Endothelial cell of umbilical vein (primary cell): ENCODE measurements around the gene PDE11A. TPM values are rescaled to one million over a fixed set of nuclear protein-coding genes. Genes with fewer than 3 reads are reported as not detected.

ENCODE experiments used
- BruUV-seq: library from RNA; stranded (reverse); fragments of 400-500 nt; replicated peaks from 2 replicates; lab custom pipeline; 2021; lab: Mats Ljungman, UMichigan
- CTCF ChIA-PET: fragments of 300-600, 350-600 bp; sonication (Branson Sonifier 250); formaldehyde crosslinking; loops from one replicate; lab custom pipeline; 2021; ENCODE audit warnings: antibody characterized with exemption, inconsistent platforms; lab: Charles Lee
- POLR2A ChIA-PET: fragments of 300-600, 350-600 bp; sonication (Branson Sonifier 250); formaldehyde crosslinking; loops from one replicate; lab custom pipeline; 2021; ENCODE audit warnings: antibody characterized with exemption, inconsistent platforms; lab: Charles Lee
- DNase-seq: peaks from one replicate; pipeline ENCODE4 v3.0.0-alpha.2; 2011; ENCODE audit warnings: low read depth, low spot score
- FAIRE-seq: peaks from 2 replicates; lab custom pipeline; 2011; peaks lifted over from hg19 to GRCh38; lab: Jason Lieb, UNC
- H2AFZ ChIP-seq: 2 replicates; pipeline ENCODE4 v1.6.0; 2012; ENCODE audit warnings: low read depth, low read length, control low read depth, inconsistent platforms
- H3K27ac ChIP-seq: 2 replicates; pipeline ENCODE4 v1.5.1; 2011; ENCODE audit warnings: low read depth, mild to moderate bottlenecking, control low read depth, low read length, moderate library complexity; ENCODE audit not compliant: insufficient read depth
- H3K27me3 ChIP-seq, 2 experiments: 2 replicates each; pipeline versions ENCODE4 v1.6.0 to v1.6.1; 2011; ENCODE audit warnings: low read length in 2 of 2, mixed read lengths in 1 of 2; ENCODE audit not compliant: control insufficient read depth in 2 of 2, insufficient read depth in 2 of 2
- H3K36me3 ChIP-seq, 2 experiments: 2 replicates in 1 of 2; 3 replicates in 1 of 2; pipeline ENCODE4 v1.5.1; 2011; ENCODE audit warnings: low read length in 2 of 2, mild to moderate bottlenecking in 1 of 2, moderate library complexity in 1 of 2; ENCODE audit not compliant: control insufficient read depth in 2 of 2, insufficient read depth in 2 of 2; ENCODE audit errors: extremely low read depth in 1 of 2
- H3K4me1 ChIP-seq: 3 replicates; pipeline ENCODE4 v1.5.1; 2011; ENCODE audit warnings: mild to moderate bottlenecking, low read length; ENCODE audit not compliant: control insufficient read depth, insufficient read depth; ENCODE audit errors: extremely low read depth
- H3K4me2 ChIP-seq: 2 replicates; pipeline ENCODE4 v1.6.1; 2011; ENCODE audit warnings: low read length, control low read depth, mixed read lengths; ENCODE audit not compliant: insufficient read depth
- H3K4me3 ChIP-seq, 3 experiments: fragments of 200-600 bp in 1 of 3; sonication (generic), shearing (Covaris generic) in 1 of 3; replicated peaks in 1 of 3; 2 replicates each; pipeline ENCODE4 v1.5.1; 2011 to 2016; ENCODE audit warnings: control low read depth in 3 of 3, low read length in 3 of 3, mild to moderate bottlenecking in 2 of 3, inconsistent platforms in 1 of 3, low read depth in 1 of 3, moderate library complexity in 1 of 3; ENCODE audit not compliant: insufficient read depth in 1 of 3
- H3K79me2 ChIP-seq: 2 replicates; pipeline ENCODE4 v1.6.0; 2012; ENCODE audit warnings: low read length, inconsistent platforms; ENCODE audit not compliant: control insufficient read depth, insufficient read depth
- H3K9ac ChIP-seq: replicated peaks from 2 replicates; pipeline ENCODE3; 2011; ENCODE audit warnings: low read length, control low read depth; ENCODE audit not compliant: insufficient read depth; ENCODE audit errors: extremely low read depth
- H3K9me1 ChIP-seq: replicated peaks from 3 replicates; pipeline ENCODE4 v1.6.0; 2011; ENCODE audit warnings: mild to moderate bottlenecking, low read length; ENCODE audit not compliant: control insufficient read depth, insufficient read depth; ENCODE audit errors: extremely low read depth
- H3K9me3 ChIP-seq: replicated peaks from 2 replicates; pipeline ENCODE4 v1.5.1; 2012; ENCODE audit warnings: low read length, inconsistent platforms; ENCODE audit not compliant: control insufficient read depth, insufficient read depth
- H4K20me1 ChIP-seq: replicated peaks from 2 replicates; pipeline ENCODE3; 2011; ENCODE audit warnings: mild to moderate bottlenecking, low read length; ENCODE audit not compliant: control insufficient read depth, insufficient read depth; ENCODE audit errors: extremely low read depth
- CTCF ChIP-seq, 2 donors: IDR thresholded peaks; 1 replicate in 1 of 2; 2 replicates in 1 of 2; pipeline ENCODE4 v1.5.1; 2011; ENCODE audit warnings: low read length in 2 of 2, mild to moderate bottlenecking in 2 of 2, moderate library complexity in 2 of 2, control low read depth in 1 of 2, inconsistent platforms in 1 of 2, low read depth in 1 of 2; ENCODE audit not compliant: insufficient read depth in 1 of 2; ENCODE audit errors: extremely low read depth in 1 of 2
- EZH2 ChIP-seq: IDR thresholded peaks from 2 replicates; pipeline ENCODE4 v1.6.1; 2012; ENCODE audit warnings: borderline replicate concordance, low read depth, mild to moderate bottlenecking, moderate library complexity, low read length, inconsistent platforms; ENCODE audit not compliant: severe bottlenecking
- GATA2 ChIP-seq: IDR thresholded peaks from 2 replicates; pipeline ENCODE4 v1.7.0; 2011; ENCODE audit warnings: low read depth, mild to moderate bottlenecking, moderate library complexity, mixed read lengths, low read length; ENCODE audit not compliant: insufficient read length, insufficient read depth
- JUN ChIP-seq: IDR thresholded peaks from 2 replicates; pipeline ENCODE4 v1.6.1; 2011; ENCODE audit warnings: borderline replicate concordance, low read depth; ENCODE audit not compliant: insufficient read length, insufficient read depth
- MAX ChIP-seq: IDR thresholded peaks from 2 replicates; pipeline ENCODE4 v1.6.1; 2011; ENCODE audit not compliant: insufficient read depth, insufficient read length
- MYC ChIP-seq: IDR thresholded peaks from one replicate; pipeline ENCODE4 v1.6.1; 2011; ENCODE audit warnings: mild to moderate bottlenecking, low read depth, low read length
- POLR2A ChIP-seq: IDR thresholded peaks from 2 replicates; pipeline ENCODE4 v1.6.1; 2012; ENCODE audit warnings: low read depth, mild to moderate bottlenecking, control low read depth, low read length
- POLR2AphosphoS5 ChIP-seq: IDR thresholded peaks from 2 replicates; pipeline ENCODE4 v1.6.1; 2012; ENCODE audit warnings: low read depth, mild to moderate bottlenecking, control low read depth, low read length, moderate library complexity; ENCODE audit not compliant: insufficient read depth
- dilution Hi-C: fragments of 300-500 bp; cut with MboI; formaldehyde crosslinking; loops from one replicate; pipeline ENCODE4 v1.15.0; 2019; ENCODE audit warnings: low sequenced_read_pairs; ENCODE audit not compliant: extremely low pct_ligation_motif_present
- intact Hi-C: fragments of 100-400 bp; cut with micrococcal nuclease; formaldehyde crosslinking; loops from one replicate; pipeline ENCODE4 v1.10.0; 2022
- polyA plus RNA-seq, 4 experiments: library from polyadenylated mRNA; depleted of rRNA in 3 of 4; stranded (reverse) in 3 of 4; unstranded in 1 of 4; fragments of >200 nt; gene quantifications; 2 replicates each; pipeline versions ENCODE4 v1.2.1 to v1.2.3, GENCODE V29; 2011 to 2012; ENCODE audit warnings: missing spikeins in 1 of 4
- total RNA-seq: library from RNA; stranded (reverse); gene quantifications from 2 replicates; pipeline ENCODE4 v1.2.3, GENCODE V29; 2021

PDE11A gene
- total and polyA plus RNA-seq, 2 donors (not counting 3 experiments of a cell fraction or from before 2014, with no cell fraction given) = 0.07 to 0.51 TPM

- dilution Hi-C loops (no loop called here), intact Hi-C loops (no loop called here)
- H3K4me1 ChIP-seq = no peaks in the 10 kb centered on the region
- H3K79me2 ChIP-seq = no peaks in the 10 kb centered on the region
- no peak overlapping the region for H3K9ac ChIP-seq
- no peaks in the 10 kb centered on the region for H3K36me3 ChIP-seq
- FAIRE-seq = no peak
- H4K20me1 ChIP-seq = no peaks in the 10 kb centered on the region
- H3K27me3 ChIP-seq = no peaks in the 10 kb centered on the region
- no peak overlapping the region for H3K4me2 ChIP-seq
- no peak overlapping the region for H3K4me3 ChIP-seq
- H2AFZ ChIP-seq = no peak overlapping the region
- no peak for DNase-seq
- BruUV-seq = no TSS peak
- ChIA-PET CTCF (no interaction called here), POLR2A (no interaction called here)
- H3K9me1 ChIP-seq = no peaks in the 10 kb centered on the region
- no peaks in the 10 kb centered on the region for H3K9me3 ChIP-seq
- TF ChIP-seq MAX = no peak
- TF ChIP-seq JUN = no peak
- TF ChIP-seq EZH2 = no peak
- TF ChIP-seq MYC = no peak
- no peak for TF ChIP-seq GATA2
- TF ChIP-seq POLR2A = no peak
- no peak for TF ChIP-seq POLR2AphosphoS5
- TF ChIP-seq CTCF (IDR thresholded peaks at IDR 0.05; ENCODE audit: extremely low read depth in 1 of 2, insufficient read depth in 1 of 2, low read depth in 1 of 2, low read length in 2 of 2) = no peak
- H3K27ac ChIP-seq = no peak overlapping the region
These were observed 433.2 kb downstream of the PDE11A start for GRCh38 chr2:177639262-177639914.
